Mesendoderm (in vitro differentiated cells): ENCODE measurements around the gene ALOX5AP.

Source experiments
- DNase-seq: peaks from one replicate; pipeline ENCODE4 v3.0.0; 2013
- H2AK5ac ChIP-seq: 2 replicates; pipeline ENCODE4 v1.6.1; 2013; ENCODE audit warnings: low read length, inconsistent platforms
- H2BK120ac ChIP-seq: 2 replicates; pipeline ENCODE4 v1.6.1; 2013; ENCODE audit warnings: low read depth, mild to moderate bottlenecking, low read length, moderate library complexity, mixed read lengths
- H2BK15ac ChIP-seq: replicated peaks from 2 replicates; pipeline ENCODE4 v1.6.1; 2013; ENCODE audit warnings: low read depth, mild to moderate bottlenecking, moderate library complexity
- H2BK5ac ChIP-seq: 2 replicates; pipeline ENCODE4 v1.6.1; 2013; ENCODE audit warnings: low read length, inconsistent platforms
- H3K18ac ChIP-seq: 2 replicates; pipeline ENCODE4 v1.6.1; 2013; ENCODE audit warnings: mild to moderate bottlenecking, low read length, mixed read lengths
- H3K23ac ChIP-seq: one replicate; pipeline ENCODE4 v1.6.1; 2013; ENCODE audit warnings: low read length
- H3K27ac ChIP-seq: 2 replicates; pipeline ENCODE4 v1.5.1; 2013; ENCODE audit warnings: low read depth, mild to moderate bottlenecking, inconsistent platforms, low read length, moderate library complexity
- H3K27me3 ChIP-seq: 2 replicates; pipeline ENCODE4 v1.6.1; 2013; ENCODE audit warnings: low read length, control low read depth, mild to moderate bottlenecking, inconsistent platforms; ENCODE audit not compliant: insufficient read depth, poor library complexity
- H3K36me3 ChIP-seq: 2 replicates; pipeline ENCODE4 v1.6.1; 2013; ENCODE audit warnings: low read length, inconsistent platforms; ENCODE audit not compliant: control insufficient read depth, insufficient read depth
- H3K4ac ChIP-seq: one replicate; pipeline ENCODE4 v1.6.1; 2013; ENCODE audit warnings: low read depth, mild to moderate bottlenecking, low read length, moderate library complexity
- H3K4me1 ChIP-seq: 2 replicates; pipeline ENCODE4 v1.6.1; 2013; ENCODE audit warnings: low read depth, low read length, inconsistent platforms; ENCODE audit not compliant: control insufficient read depth
- H3K4me2 ChIP-seq: 2 replicates; pipeline ENCODE4 v1.6.1; 2013; ENCODE audit warnings: low read length
- H3K4me3 ChIP-seq: 2 replicates; pipeline ENCODE4 v1.5.1; 2013; ENCODE audit warnings: mild to moderate bottlenecking, low read length
- H3K56ac ChIP-seq: one replicate; pipeline ENCODE4 v1.6.1; 2013; ENCODE audit warnings: low read length
- H3K79me1 ChIP-seq: 2 replicates; pipeline ENCODE4 v1.6.1; 2013; ENCODE audit warnings: low read length, inconsistent platforms
- H3K79me2 ChIP-seq: 2 replicates; pipeline ENCODE4 v1.6.1; 2013; ENCODE audit warnings: mild to moderate bottlenecking, low read length; ENCODE audit not compliant: control insufficient read depth, insufficient read depth
- H3K9ac ChIP-seq: 2 replicates; pipeline ENCODE4 v1.6.1; 2013; ENCODE audit warnings: low read length, inconsistent platforms
- H4K5ac ChIP-seq: one replicate; pipeline ENCODE4 v1.6.1; 2013; ENCODE audit warnings: low read length
- H4K8ac ChIP-seq: one replicate; pipeline ENCODE4 v1.6.1; 2013; ENCODE audit warnings: low read depth, mild to moderate bottlenecking, control low read depth, low read length, moderate library complexity
- WGBS: extraction: QIAGEN DNeasy Blood & Tissue Kit; methylation state at CpG from one replicate; pipeline ENCODE4 v1.1.7; 2013; ENCODE audit warnings: low lambda C conversion rate, missing lambda C conversion rate; ENCODE audit not compliant: insufficient coverage; ENCODE audit errors: extremely low coverage; 5-methylcytosine and 5-hydroxymethylcytosine counted together

Gene ALOX5AP

GRCh38 chr13:30722361-30722760 lies 13.0 kb upstream of the ALOX5AP start:
- Histone ChIP-seq H3K79me2 (no peaks in the 10 kb centered on the region), H3K4me1 (no peaks in the 10 kb centered on the region), H3K79me1 (no peaks in the 10 kb centered on the region), H3K27ac (no peak overlapping the region), H3K4me3 (no peak overlapping the region), H4K5ac (no peak overlapping the region), H3K9ac (no peak overlapping the region), H3K23ac (no peak overlapping the region), H2AK5ac (no peak overlapping the region), H3K4ac (no peak overlapping the region), H2BK5ac (no peak overlapping the region), H3K56ac (no peak overlapping the region), H3K4me2 (no peak overlapping the region), H3K27me3 (no peaks in the 10 kb centered on the region), H2BK15ac (no peak overlapping the region), H4K8ac (no peak overlapping the region), H3K36me3 (no peaks in the 10 kb centered on the region), H3K18ac (no peak overlapping the region), H2BK120ac (no peak overlapping the region)
- no peak for DNase-seq
- no CpG with 5 or more reads among the region's 2 CpGs for WGBS

- H3K4me1 ChIP-seq = no peaks in the 10 kb centered on the region
- H3K4me3 ChIP-seq = no peak overlapping the region
- no peak overlapping the region for H3K4me2 ChIP-seq
- H3K23ac ChIP-seq = no peak overlapping the region
- H4K8ac ChIP-seq = no peak overlapping the region
- no peaks in the 10 kb centered on the region for H3K36me3 ChIP-seq
- H3K9ac ChIP-seq = no peak overlapping the region
- H3K79me1 ChIP-seq = no peaks in the 10 kb centered on the region
- H3K18ac ChIP-seq = no peak overlapping the region
- WGBS = no CpG with 5 or more reads among the region's 3 CpGs
- H3K56ac ChIP-seq = no peak overlapping the region
- no peak overlapping the region for H3K27ac ChIP-seq
- H3K27me3 ChIP-seq = no peaks in the 10 kb centered on the region
- no peak for DNase-seq
- no peaks in the 10 kb centered on the region for H3K79me2 ChIP-seq
- no peak overlapping the region for H3K4ac ChIP-seq
- no peak overlapping the region for H2BK5ac ChIP-seq
- H2BK15ac ChIP-seq = no peak overlapping the region
- no peak overlapping the region for H2BK120ac ChIP-seq
- no peak overlapping the region for H4K5ac ChIP-seq
- no peak overlapping the region for H2AK5ac ChIP-seq
These were observed 10.6 kb upstream of the ALOX5AP start for GRCh38 chr13:30724778-30725177.

GRCh38 chr13:30725326-30726085 lies 9.8 kb upstream of the ALOX5AP start:
- Histone ChIP-seq H2BK15ac (no peak overlapping the region), H2AK5ac (no peak overlapping the region), H3K79me1 (no peaks in the 10 kb centered on the region), H3K79me2 (no peaks in the 10 kb centered on the region), H4K8ac (no peak overlapping the region), H3K9ac (no peak overlapping the region), H2BK5ac (no peak overlapping the region), H3K4me2 (no peak overlapping the region), H3K27me3 (no peaks in the 10 kb centered on the region), H3K4me1 (no peaks in the 10 kb centered on the region), H3K36me3 (no peaks in the 10 kb centered on the region), H3K4ac (no peak overlapping the region), H3K27ac (no peak overlapping the region), H3K4me3 (no peak overlapping the region), H3K56ac (no peak overlapping the region), H4K5ac (no peak overlapping the region), H2BK120ac (no peak overlapping the region), H3K23ac (no peak overlapping the region), H3K18ac (no peak overlapping the region)
- WGBS = no CpG with 5 or more reads among the region's 2 CpGs
- DNase-seq = no peak

GRCh38 chr13:30726192-30726591 lies 9.2 kb upstream of the ALOX5AP start:
- Histone ChIP-seq H3K18ac (no peak overlapping the region), H3K27ac (no peak overlapping the region), H3K36me3 (no peaks in the 10 kb centered on the region), H3K9ac (no peak overlapping the region), H2BK120ac (no peak overlapping the region), H4K5ac (no peak overlapping the region), H2AK5ac (no peak overlapping the region), H2BK15ac (no peak overlapping the region), H3K79me2 (no peaks in the 10 kb centered on the region), H3K4me2 (no peak overlapping the region), H3K4me3 (no peak overlapping the region), H2BK5ac (no peak overlapping the region), H4K8ac (no peak overlapping the region), H3K23ac (no peak overlapping the region), H3K79me1 (no peaks in the 10 kb centered on the region), H3K27me3 (no peaks in the 10 kb centered on the region), H3K56ac (no peak overlapping the region), H3K4me1 (no peaks in the 10 kb centered on the region), H3K4ac (no peak overlapping the region)
- DNase-seq = no peak
- WGBS = no CpG with 5 or more reads among the region's 1 CpG

- Histone ChIP-seq H3K79me1 (no peaks in the 10 kb centered on the region), H2AK5ac (no peak overlapping the region), H3K27me3 (no peaks in the 10 kb centered on the region), H2BK5ac (no peak overlapping the region), H3K4me3 (no peak overlapping the region), H3K23ac (no peak overlapping the region), H4K8ac (no peak overlapping the region), H3K27ac (no peak overlapping the region), H3K36me3 (no peaks in the 10 kb centered on the region), H3K56ac (no peak overlapping the region), H3K4ac (no peak overlapping the region), H3K4me2 (no peak overlapping the region), H3K4me1 (no peaks in the 10 kb centered on the region), H3K18ac (no peak overlapping the region), H2BK15ac (no peak overlapping the region), H3K79me2 (no peaks in the 10 kb centered on the region), H2BK120ac (no peak overlapping the region), H3K9ac (no peak overlapping the region), H4K5ac (no peak overlapping the region)
- no CpG with 5 or more reads among the region's 6 CpGs for WGBS
- no peak for DNase-seq
These were observed 7.6 kb upstream of the ALOX5AP start for GRCh38 chr13:30727491-30728355.
